A549 treated with DMSO at 1 μM for 4 hours (cell line): ENCODE results near the gene KCNK1. TPM values are rescaled to one million over a fixed set of nuclear protein-coding genes. Genes with fewer than 3 reads are reported as not detected.

Experiments used
- total RNA-seq: library from RNA; stranded (reverse); fragments of 200-300 nt; extraction: Qiagen RNA extraction; gene quantifications from 5 replicates; pipeline ENCODE4 v1.2.3, GENCODE V29; 2022; ENCODE audit warnings: low read depth

KCNK1 gene
- total RNA-seq, result 13.2 to 19.6 TPM (median 18.1 TPM) in 5 replicates

GRCh38 chr1:233613252-233614172 lies at the start of gene KCNK1:
Gene KCNK1 (plus strand): TSS chr1:233614106. CDS start chr1:233614172, 66 bp downstream.

